A549 (cell line): Measurements from ENCODE around the gene BLOC1S4.

Experiments
- CTCF ChIP-seq: fragments of >200 bp; sonication (Bioruptor Twin); formaldehyde crosslinking; IDR thresholded peaks from 3 replicates; pipeline ENCODE4 v1.5.1; 2016
- KDM1A ChIP-seq: fragments of 200-600 bp; sonication (generic); IDR thresholded peaks from 2 replicates; pipeline ENCODE4 v1.6.1; 2016; ENCODE audit warnings: low read depth, mild to moderate bottlenecking
- POLR2A ChIP-seq: IDR thresholded peaks from 2 replicates; pipeline ENCODE4 v1.6.1; 2012; ENCODE audit warnings: mild to moderate bottlenecking, low read length
- RFX5 ChIP-seq: fragments of 450-650 bp; IDR thresholded peaks from 2 replicates; pipeline ENCODE4 v1.7.1; 2014; ENCODE audit warnings: antibody characterized with exemption, mild to moderate bottlenecking, moderate library complexity
- RNF2 ChIP-seq: fragments of 200-600 bp; sonication (generic); IDR thresholded peaks from 2 replicates; pipeline ENCODE4 v1.6.1; 2016; ENCODE audit warnings: low read depth, mild to moderate bottlenecking, antibody characterized with exemption, moderate library complexity, borderline replicate concordance

- TF ChIP-seq POLR2A (no peak), KDM1A (no peak), CTCF (no peak), RNF2 (no peak), RFX5 (no peak)
Measured at GRCh38 chr4:6734165-6734786, 18.3 kb downstream of the BLOC1S4 start.
